Type B pancreatic cell (in vitro differentiated cells): ENCODE data around the gene NEK8. TPM values are rescaled to one million over a fixed set of nuclear protein-coding genes. Genes with fewer than 3 reads are reported as not detected.

Experiments
- DNase-seq: peaks from one replicate; pipeline ENCODE4 v3.0.0; 2021; ENCODE audit warnings: mixed read lengths; ENCODE audit not compliant: unreplicated experiment; ENCODE audit errors: extremely low spot score
- H3K27ac Mint-ChIP-seq: 2 replicates; pipeline ENCODE4 v1.8.0; 2021; ENCODE audit warnings: mild to moderate bottlenecking, mixed read lengths
- H3K27me3 Mint-ChIP-seq: 2 replicates; pipeline ENCODE4 v1.8.0; 2021; ENCODE audit warnings: mixed read lengths
- H3K36me3 Mint-ChIP-seq: 2 replicates; pipeline ENCODE4 v1.8.0; 2021; ENCODE audit warnings: mixed read lengths
- H3K4me1 Mint-ChIP-seq: one replicate; pipeline ENCODE4 v1.8.0; 2021; ENCODE audit warnings: mixed read lengths; ENCODE audit not compliant: unreplicated experiment
- H3K4me3 Mint-ChIP-seq: 2 replicates; pipeline ENCODE4 v1.8.0; 2021; ENCODE audit warnings: mild to moderate bottlenecking, mixed read lengths
- H3K9me3 Mint-ChIP-seq: 2 replicates; pipeline ENCODE4 v1.8.0; 2021; ENCODE audit warnings: mixed read lengths
- total RNA-seq: library from RNA; stranded (reverse); gene quantifications from 2 replicates; pipeline ENCODE4 v1.2.1, GENCODE V29; 2021; ENCODE audit warnings: low replicate concordance
- TF ChIP-seq, protein P1 (sequence below): fragments of 200-600 bp; sonication (generic); conservative IDR thresholded peaks from 2 replicates; pipeline ENCODE4 v1.5.0; 2021; ENCODE audit warnings: antibody characterized with exemption, mild to moderate bottlenecking

The NEK8 gene
- total RNA-seq, 1 donor from 2014 or later: 8.7 TPM

GRCh38 chr17:28711723-28712031 lies 16.9 kb upstream of the NEK8 start, which contains the start of gene PROCA1:
Gene PROCA1, minus strand, starts transcription at chr17:28711888. Its CDS starts 228 bp downstream, at chr17:28711660.
- peak; percentile 77 for DNase-seq
- Mint-ChIP-seq H3K36me3 (peaks cover 21% of the 10 kb centered on the region), H3K27ac (peak within 1 kb of the TSS; percentile 97), H3K4me1 (peaks cover 20% of the 10 kb centered on the region), H3K27me3 (no peaks in the 10 kb centered on the region), H3K4me3 (peak within 1 kb of the TSS; percentile 97), H3K9me3 (no peaks in the 10 kb centered on the region)
- TF ChIP-seq, protein P1, sequence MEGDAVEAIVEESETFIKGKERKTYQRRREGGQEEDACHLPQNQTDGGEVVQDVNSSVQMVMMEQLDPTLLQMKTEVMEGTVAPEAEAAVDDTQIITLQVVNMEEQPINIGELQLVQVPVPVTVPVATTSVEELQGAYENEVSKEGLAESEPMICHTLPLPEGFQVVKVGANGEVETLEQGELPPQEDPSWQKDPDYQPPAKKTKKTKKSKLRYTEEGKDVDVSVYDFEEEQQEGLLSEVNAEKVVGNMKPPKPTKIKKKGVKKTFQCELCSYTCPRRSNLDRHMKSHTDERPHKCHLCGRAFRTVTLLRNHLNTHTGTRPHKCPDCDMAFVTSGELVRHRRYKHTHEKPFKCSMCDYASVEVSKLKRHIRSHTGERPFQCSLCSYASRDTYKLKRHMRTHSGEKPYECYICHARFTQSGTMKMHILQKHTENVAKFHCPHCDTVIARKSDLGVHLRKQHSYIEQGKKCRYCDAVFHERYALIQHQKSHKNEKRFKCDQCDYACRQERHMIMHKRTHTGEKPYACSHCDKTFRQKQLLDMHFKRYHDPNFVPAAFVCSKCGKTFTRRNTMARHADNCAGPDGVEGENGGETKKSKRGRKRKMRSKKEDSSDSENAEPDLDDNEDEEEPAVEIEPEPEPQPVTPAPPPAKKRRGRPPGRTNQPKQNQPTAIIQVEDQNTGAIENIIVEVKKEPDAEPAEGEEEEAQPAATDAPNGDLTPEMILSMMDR: no peak

- no peaks in the 10 kb centered on the region for H3K27me3 Mint-ChIP-seq
- H3K9me3 Mint-ChIP-seq: no peaks in the 10 kb centered on the region
- DNase-seq: no peak
- H3K4me3 Mint-ChIP-seq: peak overlapping the region; percentile 97
- peak overlapping the region; percentile 87 for H3K27ac Mint-ChIP-seq
- peaks cover 18% of the 10 kb centered on the region for H3K4me1 Mint-ChIP-seq
- H3K36me3 Mint-ChIP-seq: peaks cover 21% of the 10 kb centered on the region
- TF ChIP-seq, protein P1: no peak
Measured at GRCh38 chr17:28712032-28712704, 16.4 kb upstream of the NEK8 start.

GRCh38 chr17:28712705-28713415 lies 15.7 kb upstream of the NEK8 start:
- no peaks in the 10 kb centered on the region for H3K9me3 Mint-ChIP-seq
- DNase-seq: no peak
- TF ChIP-seq, protein P1: no peak
- peaks cover 12% of the 10 kb centered on the region for H3K4me1 Mint-ChIP-seq
- peak overlapping the region; percentile 87 for H3K27ac Mint-ChIP-seq
- H3K4me3 Mint-ChIP-seq: peak overlapping the region; percentile 97
- peaks cover 21% of the 10 kb centered on the region for H3K36me3 Mint-ChIP-seq
- no peaks in the 10 kb centered on the region for H3K27me3 Mint-ChIP-seq

GRCh38 chr17:28714281-28714680 lies 14.3 kb upstream of the NEK8 start:
- Mint-ChIP-seq H3K4me1 (peaks cover 22% of the 10 kb centered on the region), H3K36me3 (peaks cover 21% of the 10 kb centered on the region), H3K27ac (no peak overlapping the region), H3K27me3 (no peaks in the 10 kb centered on the region), H3K4me3 (peak overlapping the region; percentile 60), H3K9me3 (no peaks in the 10 kb centered on the region)
- TF ChIP-seq, protein P1: no peak
- no peak for DNase-seq

DNA sequence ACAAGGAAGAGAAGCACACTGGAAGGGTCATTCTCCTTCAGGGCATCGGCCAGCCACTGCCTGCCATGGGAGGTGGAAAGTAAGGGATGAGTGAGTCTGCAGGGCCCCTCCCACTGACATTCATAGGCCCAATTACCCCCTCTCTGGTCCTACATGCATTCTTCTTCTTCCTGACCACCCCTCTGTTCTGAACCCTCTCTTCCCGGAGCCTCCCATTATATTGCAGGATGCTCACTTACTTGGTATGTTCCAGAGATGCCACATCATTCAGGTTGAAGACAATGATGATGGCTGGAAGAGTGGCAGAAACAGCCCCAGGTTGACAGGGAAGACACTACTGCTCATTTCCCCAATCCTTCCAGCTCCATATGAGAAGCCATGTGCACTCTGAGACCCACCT lies 13.4 kb upstream of the NEK8 start:
- H3K27ac Mint-ChIP-seq: peak overlapping the region; percentile 48
- peaks cover 30% of the 10 kb centered on the region for H3K4me1 Mint-ChIP-seq

More for the DNA sequence above, 13.4 kb upstream of the NEK8 start:
- Mint-ChIP-seq H3K36me3 (peaks cover 27% of the 10 kb centered on the region), H3K4me3 (peak overlapping the region; percentile 84), H3K27me3 (no peaks in the 10 kb centered on the region), H3K9me3 (no peaks in the 10 kb centered on the region)
- TF ChIP-seq, protein P1: no peak
- DNase-seq: no peak
